ENCODE measurements around the gene KIRREL3. TPM values are rescaled to one million over a fixed set of nuclear protein-coding genes. Genes with fewer than 3 reads are reported as not detected.

The KIRREL3 gene
- total and polyA plus RNA-seq, 3 experiments from 2014 or later: not detected

- ChIA-PET CTCF (no interaction called here), POLR2A (no interaction called here)
- H3K9me3 ChIP-seq (ENCODE audit: low read length): no peaks in the 10 kb centered on the region
- Mint-ChIP-seq H3K27ac (no peak overlapping the region), H3K27me3 (peaks cover 1 to 3% of the 10 kb centered on the region in 2 donors), H3K4me1 (no peaks in the 10 kb centered on the region), H3K36me3 (no peaks in the 10 kb centered on the region), H3K9me3 (no peaks in the 10 kb centered on the region), H3K4me3 (no peak overlapping the region)
- no peaks in the 10 kb centered on the region for H3K27me3 ChIP-seq (ENCODE audit: insufficient read depth, low read length, poor library complexity, severe bottlenecking)
- no peak overlapping the region for H3K4me3 ChIP-seq (ENCODE audit: low read length)
- no peak for DNase-seq
- H3K36me3 ChIP-seq (ENCODE audit: insufficient read depth, low read length): no peaks in the 10 kb centered on the region
- no peaks in the 10 kb centered on the region for H3K4me1 ChIP-seq (ENCODE audit: insufficient read depth, low read length)
- H3K27ac ChIP-seq (ENCODE audit: low read depth, low read length): no peak overlapping the region
Observed at GRCh38 chr11:126426106-126426505, 574.5 kb downstream of the KIRREL3 start.

GRCh38 chr11:126424471-126425039 lies 576.0 kb downstream of the KIRREL3 start:
- ChIA-PET POLR2A (no interaction called here), CTCF (no interaction called here)
- Histone ChIP-seq H3K4me1 (ENCODE audit: insufficient read depth, low read length) (no peaks in the 10 kb centered on the region), H3K36me3 (ENCODE audit: insufficient read depth, low read length) (no peaks in the 10 kb centered on the region), H3K4me3 (ENCODE audit: low read length) (no peak overlapping the region), H3K9me3 (ENCODE audit: low read length) (no peaks in the 10 kb centered on the region), H3K27ac (ENCODE audit: low read depth, low read length) (no peak overlapping the region), H3K27me3 (ENCODE audit: insufficient read depth, low read length, poor library complexity, severe bottlenecking) (no peaks in the 10 kb centered on the region)
- Mint-ChIP-seq H3K4me3 (peak overlapping the region in 1 of 7 donors; percentile 71), H3K9me3 (no peaks in the 10 kb centered on the region), H3K36me3 (no peaks in the 10 kb centered on the region), H3K4me1 (no peaks in the 10 kb centered on the region), H3K27ac (no peak overlapping the region), H3K27me3 (peaks cover 1 to 3% of the 10 kb centered on the region in 2 donors)
- DNase-seq: no peak

DNA sequence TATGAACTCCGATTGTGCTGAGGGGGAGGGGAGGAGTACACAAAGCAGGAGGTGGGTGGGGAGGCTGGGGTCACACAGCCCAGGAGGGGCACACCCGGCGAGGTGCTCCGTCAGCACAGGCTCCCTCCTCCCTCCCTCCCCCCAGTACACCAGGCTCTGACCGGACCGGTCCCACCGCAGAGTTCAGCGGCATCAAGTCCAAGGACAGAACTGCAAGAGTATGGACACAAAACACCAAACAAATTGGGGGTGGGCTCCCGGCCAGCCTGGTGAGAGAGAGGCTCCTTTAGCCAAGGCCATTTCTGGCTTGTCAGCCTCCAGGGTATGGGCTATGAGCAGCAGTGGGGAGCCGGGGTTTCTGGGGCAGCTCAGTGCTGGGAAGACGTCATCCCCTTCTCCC lies 576.8 kb downstream of the KIRREL3 start:
- Histone ChIP-seq H3K4me1 (ENCODE audit: insufficient read depth, low read length) (no peaks in the 10 kb centered on the region), H3K4me3 (ENCODE audit: low read length) (no peak overlapping the region), H3K36me3 (ENCODE audit: insufficient read depth, low read length) (no peaks in the 10 kb centered on the region), H3K9me3 (ENCODE audit: low read length) (no peaks in the 10 kb centered on the region), H3K27me3 (ENCODE audit: insufficient read depth, low read length, poor library complexity, severe bottlenecking) (no peaks in the 10 kb centered on the region), H3K27ac (ENCODE audit: low read depth, low read length) (no peak overlapping the region)
- ChIA-PET CTCF (no interaction called here), POLR2A (no interaction called here)
- H3K9me3 Mint-ChIP-seq: no peaks in the 10 kb centered on the region
- H3K27me3 Mint-ChIP-seq: peaks cover 1 to 3% of the 10 kb centered on the region in 2 donors
- H3K4me1 Mint-ChIP-seq: no peaks in the 10 kb centered on the region
- no peak overlapping the region for H3K27ac Mint-ChIP-seq
- no peak for DNase-seq
- H3K36me3 Mint-ChIP-seq: no peaks in the 10 kb centered on the region
- no peak overlapping the region for H3K4me3 Mint-ChIP-seq

DNA sequence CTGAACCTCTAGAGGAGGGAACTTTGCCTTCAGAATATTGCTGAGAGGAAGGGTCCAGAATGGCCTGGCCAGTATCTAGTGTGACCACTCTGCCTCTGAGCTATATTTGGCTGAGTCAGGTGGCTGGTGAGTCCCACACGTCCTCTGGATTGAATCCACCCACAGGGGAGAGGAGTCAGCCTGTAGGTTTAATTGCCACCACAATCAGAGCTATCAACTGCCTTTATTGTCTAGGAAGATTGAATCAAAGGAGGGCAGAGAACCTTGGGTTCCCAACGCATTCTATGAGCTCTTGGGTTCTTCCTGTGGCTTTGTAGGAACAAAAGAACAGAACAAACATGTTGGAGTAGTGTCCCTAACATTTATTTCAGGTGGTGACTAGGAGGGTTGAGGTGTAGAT lies 577.4 kb downstream of the KIRREL3 start:
- Mint-ChIP-seq H3K4me1 (no peaks in the 10 kb centered on the region), H3K27me3 (peaks cover 1 to 3% of the 10 kb centered on the region in 2 donors), H3K4me3 (no peak overlapping the region), H3K36me3 (no peaks in the 10 kb centered on the region), H3K9me3 (no peaks in the 10 kb centered on the region), H3K27ac (no peak overlapping the region)
- DNase-seq: no peak
- Histone ChIP-seq H3K4me1 (ENCODE audit: insufficient read depth, low read length) (no peaks in the 10 kb centered on the region), H3K9me3 (ENCODE audit: low read length) (no peaks in the 10 kb centered on the region), H3K27ac (ENCODE audit: low read depth, low read length) (no peak overlapping the region), H3K27me3 (ENCODE audit: insufficient read depth, low read length, poor library complexity, severe bottlenecking) (no peaks in the 10 kb centered on the region), H3K4me3 (ENCODE audit: low read length) (no peak overlapping the region), H3K36me3 (ENCODE audit: insufficient read depth, low read length) (no peaks in the 10 kb centered on the region)
- ChIA-PET POLR2A (no interaction called here), CTCF (no interaction called here)

GRCh38 chr11:126422446-126422845 lies 578.1 kb downstream of the KIRREL3 start:
- no peak for DNase-seq

DNA sequence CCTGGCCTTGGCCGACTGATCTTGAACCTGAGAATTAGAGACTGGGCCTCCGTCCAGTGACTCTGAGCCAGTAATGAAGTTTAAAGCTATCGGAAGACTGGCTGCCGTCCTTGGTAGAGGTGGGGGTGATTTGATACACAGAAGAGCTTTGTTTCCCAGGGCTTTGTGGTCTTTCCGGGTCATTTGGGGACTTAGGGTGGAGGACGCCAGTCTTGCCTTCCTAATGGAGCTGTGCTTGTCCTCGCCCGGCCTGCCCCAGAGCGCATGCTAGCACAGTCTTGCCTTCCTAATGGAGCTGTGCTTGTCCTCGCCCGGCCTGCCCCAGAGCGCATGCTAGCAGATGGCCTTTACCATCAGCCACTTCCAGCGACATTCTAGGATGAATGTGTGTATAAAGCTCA lies 579.3 kb downstream of the KIRREL3 start:
- Mint-ChIP-seq H3K4me1 (peaks cover 1 to 7% (median 2%) of the 10 kb centered on the region in 3 donors), H3K27ac (no peak overlapping the region), H3K27me3 (peaks cover 0 to 3% of the 10 kb centered on the region in 2 donors), H3K36me3 (no peaks in the 10 kb centered on the region), H3K4me3 (no peak overlapping the region), H3K9me3 (no peaks in the 10 kb centered on the region)
- H3K4me3 ChIP-seq (ENCODE audit: low read length): no peak overlapping the region
- H3K27me3 ChIP-seq (ENCODE audit: insufficient read depth, low read length, poor library complexity, severe bottlenecking): no peaks in the 10 kb centered on the region
- H3K4me1 ChIP-seq (ENCODE audit: insufficient read depth, low read length): peaks cover 1% of the 10 kb centered on the region
- H3K27ac ChIP-seq (ENCODE audit: low read depth, low read length): no peak overlapping the region
- DNase-seq: no peak
- ChIA-PET POLR2A (no interaction called here), CTCF (no interaction called here)
- H3K9me3 ChIP-seq (ENCODE audit: low read length): no peaks in the 10 kb centered on the region
- H3K36me3 ChIP-seq (ENCODE audit: insufficient read depth, low read length): no peaks in the 10 kb centered on the region

More at GRCh38 chr11:126422446-126422845, 578.1 kb downstream of the KIRREL3 start:
- Histone ChIP-seq H3K27me3 (ENCODE audit: insufficient read depth, low read length, poor library complexity, severe bottlenecking) (no peaks in the 10 kb centered on the region), H3K4me1 (ENCODE audit: insufficient read depth, low read length) (no peaks in the 10 kb centered on the region), H3K27ac (ENCODE audit: low read depth, low read length) (no peak overlapping the region), H3K4me3 (ENCODE audit: low read length) (no peak overlapping the region), H3K36me3 (ENCODE audit: insufficient read depth, low read length) (no peaks in the 10 kb centered on the region), H3K9me3 (ENCODE audit: low read length) (no peaks in the 10 kb centered on the region)
- ChIA-PET CTCF (no interaction called here), POLR2A (no interaction called here)
- no peak overlapping the region for H3K4me3 Mint-ChIP-seq
- H3K36me3 Mint-ChIP-seq: no peaks in the 10 kb centered on the region
- H3K4me1 Mint-ChIP-seq: no peaks in the 10 kb centered on the region
- H3K27ac Mint-ChIP-seq: no peak overlapping the region
- H3K9me3 Mint-ChIP-seq: no peaks in the 10 kb centered on the region
- H3K27me3 Mint-ChIP-seq: peaks cover 0 to 3% of the 10 kb centered on the region in 2 donors

GRCh38 chr11:126420698-126421256 lies 579.8 kb downstream of the KIRREL3 start:
- H3K27me3 Mint-ChIP-seq: peaks cover 0 to 3% of the 10 kb centered on the region in 2 donors
- Histone ChIP-seq H3K27me3 (ENCODE audit: insufficient read depth, low read length, poor library complexity, severe bottlenecking) (no peaks in the 10 kb centered on the region), H3K27ac (ENCODE audit: low read depth, low read length) (no peak overlapping the region), H3K9me3 (ENCODE audit: low read length) (no peaks in the 10 kb centered on the region), H3K4me3 (ENCODE audit: low read length) (no peak overlapping the region), H3K4me1 (ENCODE audit: insufficient read depth, low read length) (peaks cover 6% of the 10 kb centered on the region), H3K36me3 (ENCODE audit: insufficient read depth, low read length) (no peaks in the 10 kb centered on the region)
- H3K27ac Mint-ChIP-seq: no peak overlapping the region
- no peak overlapping the region for H3K4me3 Mint-ChIP-seq
- no peak for DNase-seq
- H3K4me1 Mint-ChIP-seq: peaks cover 6 to 12% (median 7%) of the 10 kb centered on the region in 3 donors
- ChIA-PET CTCF (no interaction called here), POLR2A (no interaction called here)
- H3K36me3 Mint-ChIP-seq: no peaks in the 10 kb centered on the region
- no peaks in the 10 kb centered on the region for H3K9me3 Mint-ChIP-seq

- Mint-ChIP-seq H3K36me3 (no peaks in the 10 kb centered on the region), H3K4me3 (no peak overlapping the region), H3K9me3 (no peaks in the 10 kb centered on the region), H3K27me3 (peaks cover 0 to 3% of the 10 kb centered on the region in 2 donors), H3K27ac (peak overlapping the region in 1 of 8 donors; percentile 6), H3K4me1 (peaks cover 7 to 14% (median 8%) of the 10 kb centered on the region in 3 donors)
- H3K9me3 ChIP-seq (ENCODE audit: low read length): no peaks in the 10 kb centered on the region
- no peaks in the 10 kb centered on the region for H3K27me3 ChIP-seq (ENCODE audit: insufficient read depth, low read length, poor library complexity, severe bottlenecking)
- DNase-seq: no peak
- ChIA-PET POLR2A (no interaction called here), CTCF (interaction anchor here (1.2 kb wide), 1 partner anchor 21 kb away, joined by 3 read pairs; no protein-coding TSS in a partner anchor)
- H3K4me3 ChIP-seq (ENCODE audit: low read length): no peak overlapping the region
- no peak overlapping the region for H3K27ac ChIP-seq (ENCODE audit: low read depth, low read length)
- H3K36me3 ChIP-seq (ENCODE audit: insufficient read depth, low read length): no peaks in the 10 kb centered on the region
- peaks cover 7% of the 10 kb centered on the region for H3K4me1 ChIP-seq (ENCODE audit: insufficient read depth, low read length)
Observed at GRCh38 chr11:126419801-126420697, 580.5 kb downstream of the KIRREL3 start.

Measured in CD8-positive, alpha-beta memory T cell (primary cell).